ENCODE measurements around the gene NPVF.

Gene NPVF

DNA sequence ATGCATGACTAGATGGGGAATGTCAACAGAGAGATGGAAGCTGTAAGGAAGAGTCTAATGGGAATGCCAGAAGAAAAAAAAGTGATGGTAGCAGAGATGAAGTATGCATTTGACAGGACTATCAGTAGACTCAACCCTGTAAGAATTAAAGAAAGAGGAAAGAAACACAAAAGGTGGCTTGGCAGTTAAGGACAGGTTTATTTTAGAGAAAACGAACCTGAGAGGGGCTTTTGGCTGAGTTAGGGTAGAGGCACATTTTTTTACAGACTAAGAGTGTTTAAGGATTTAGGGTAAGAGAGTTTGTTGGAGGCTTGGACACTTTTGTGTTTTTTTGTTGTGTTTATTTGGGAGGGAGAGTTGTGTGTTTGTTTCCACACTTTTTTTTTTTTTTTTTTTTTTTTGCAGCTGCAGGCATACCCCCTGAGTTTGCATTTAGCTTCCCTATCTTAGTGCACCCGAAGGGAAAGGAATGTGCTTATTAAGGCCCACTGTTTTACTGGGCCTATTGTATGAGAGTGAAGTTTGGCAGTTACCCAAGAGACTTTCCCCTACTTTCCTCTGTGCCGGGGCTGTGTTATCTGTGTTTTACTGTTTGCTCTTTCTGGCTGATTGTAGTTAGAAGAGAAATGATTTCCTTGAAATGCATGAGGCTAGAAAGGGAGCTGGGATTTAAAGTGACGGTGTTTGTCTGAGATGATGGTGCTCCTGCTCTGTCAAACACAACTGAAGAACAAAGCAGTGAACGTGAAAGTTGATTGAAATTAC is 32.0 kb downstream of the NPVF start:
- Mint-ChIP-seq H3K36me3 (no peaks in the 10 kb centered on the region), H3K4me1 (no peaks in the 10 kb centered on the region), H3K9me3 (no peaks in the 10 kb centered on the region), H3K27ac (no peak overlapping the region), H3K27me3 (peaks cover 1% of the 10 kb centered on the region), H3K4me3 (no peak overlapping the region)

GRCh38 chr7:25194036-25194435 is 34.2 kb downstream of the NPVF start:
- no peak overlapping the region for H3K4me3 Mint-ChIP-seq
- H3K27me3 Mint-ChIP-seq = peaks cover 1% of the 10 kb centered on the region
- no peaks in the 10 kb centered on the region for H3K36me3 Mint-ChIP-seq
- no peak overlapping the region for H3K27ac Mint-ChIP-seq
- H3K4me1 Mint-ChIP-seq = no peaks in the 10 kb centered on the region
- H3K9me3 Mint-ChIP-seq = no peaks in the 10 kb centered on the region

DNA sequence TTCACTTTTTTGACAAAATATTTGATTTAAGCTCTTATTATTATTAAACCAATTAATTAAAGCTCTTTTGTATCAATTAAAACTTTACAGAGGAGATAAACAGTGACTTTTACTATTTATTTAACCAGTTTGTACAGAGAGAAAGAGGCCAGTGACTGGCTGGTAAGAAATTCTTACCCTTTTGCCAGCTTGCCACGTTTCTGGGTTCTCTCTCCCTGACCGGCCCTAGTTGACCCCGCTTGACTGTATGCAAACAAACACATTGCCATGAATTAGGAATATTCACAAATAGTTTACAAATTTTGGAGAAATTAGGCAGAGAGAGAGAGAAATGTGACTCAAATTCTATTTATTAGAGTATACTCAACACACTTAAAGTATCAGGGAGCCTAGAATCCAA is 36.2 kb downstream of the NPVF start:
- H3K27me3 Mint-ChIP-seq = peaks cover 1% of the 10 kb centered on the region
- no peaks in the 10 kb centered on the region for H3K4me1 Mint-ChIP-seq
- H3K36me3 Mint-ChIP-seq = no peaks in the 10 kb centered on the region
- no peaks in the 10 kb centered on the region for H3K9me3 Mint-ChIP-seq
- H3K4me3 Mint-ChIP-seq = no peak overlapping the region
- no peak overlapping the region for H3K27ac Mint-ChIP-seq

- no peak overlapping the region for H3K27ac Mint-ChIP-seq
- H3K27me3 Mint-ChIP-seq = peaks cover 1% of the 10 kb centered on the region
- no peaks in the 10 kb centered on the region for H3K36me3 Mint-ChIP-seq
- no peak overlapping the region for H3K4me3 Mint-ChIP-seq
- no peaks in the 10 kb centered on the region for H3K4me1 Mint-ChIP-seq
- H3K9me3 Mint-ChIP-seq = no peaks in the 10 kb centered on the region
Measured at GRCh38 chr7:25189197-25189596, 39.1 kb downstream of the NPVF start.

- Mint-ChIP-seq H3K9me3 (no peaks in the 10 kb centered on the region), H3K27me3 (peaks cover 1% of the 10 kb centered on the region), H3K27ac (no peak overlapping the region), H3K4me1 (no peaks in the 10 kb centered on the region), H3K36me3 (no peaks in the 10 kb centered on the region), H3K4me3 (no peak overlapping the region)
Measured at GRCh38 chr7:25187932-25188331, 40.4 kb downstream of the NPVF start.

GRCh38 chr7:25186436-25186835 is 41.9 kb downstream of the NPVF start:
- H3K9me3 Mint-ChIP-seq = no peaks in the 10 kb centered on the region
- H3K4me3 Mint-ChIP-seq = no peak overlapping the region
- no peak overlapping the region for H3K27ac Mint-ChIP-seq
- no peaks in the 10 kb centered on the region for H3K36me3 Mint-ChIP-seq
- no peaks in the 10 kb centered on the region for H3K27me3 Mint-ChIP-seq
- H3K4me1 Mint-ChIP-seq = peaks cover under 1% of the 10 kb centered on the region

DNA sequence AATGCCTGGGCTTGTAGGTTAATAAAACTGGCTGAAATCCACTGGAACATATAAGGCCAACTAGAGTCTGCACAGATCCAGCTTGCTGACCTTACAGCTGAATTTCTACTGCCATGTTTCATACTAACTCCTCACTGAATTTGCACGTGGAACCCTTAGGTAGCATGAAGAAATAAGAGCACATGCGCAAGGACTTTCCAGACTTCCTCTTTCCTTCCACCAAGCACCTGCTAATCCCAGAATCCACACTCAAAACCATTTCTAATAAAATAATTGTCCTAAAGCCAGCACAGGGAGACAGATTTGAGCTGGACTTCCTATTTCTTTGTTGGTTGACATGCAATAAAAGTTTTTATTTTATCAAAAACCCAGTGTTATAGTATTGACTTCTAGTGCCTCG is 46.8 kb downstream of the NPVF start:
- peaks cover 12% of the 10 kb centered on the region for H3K4me1 Mint-ChIP-seq
- peaks cover 2% of the 10 kb centered on the region for H3K36me3 Mint-ChIP-seq
- no peaks in the 10 kb centered on the region for H3K27me3 Mint-ChIP-seq
- no peaks in the 10 kb centered on the region for H3K9me3 Mint-ChIP-seq
- H3K4me3 Mint-ChIP-seq = peak overlapping the region; percentile 87
- no peak overlapping the region for H3K27ac Mint-ChIP-seq

DNA sequence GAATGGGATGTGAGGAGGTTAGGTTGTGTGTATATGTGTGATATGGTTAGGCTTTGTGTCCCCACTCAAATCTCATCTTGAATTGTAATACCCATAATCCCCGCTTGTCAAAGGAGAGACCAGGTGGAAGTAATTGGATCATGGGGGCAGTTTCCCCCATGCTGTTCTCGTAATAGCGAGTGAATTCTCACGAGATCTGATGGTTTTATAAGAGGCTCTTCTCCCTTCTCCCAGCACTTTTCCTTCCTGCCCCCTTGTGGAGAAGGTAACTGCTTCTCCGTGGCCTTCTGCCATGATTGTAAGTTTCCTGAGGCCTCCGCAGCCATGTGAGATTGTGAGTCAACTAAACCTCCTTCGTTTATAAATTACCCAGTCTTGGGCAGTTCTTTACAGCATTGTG is 47.3 kb downstream of the NPVF start:
- H3K9me3 Mint-ChIP-seq = no peaks in the 10 kb centered on the region
- H3K27me3 Mint-ChIP-seq = no peaks in the 10 kb centered on the region
- peaks cover 12% of the 10 kb centered on the region for H3K4me1 Mint-ChIP-seq
- H3K36me3 Mint-ChIP-seq = peaks cover 2% of the 10 kb centered on the region
- peak overlapping the region; percentile 90 for H3K27ac Mint-ChIP-seq
- peak overlapping the region; percentile 87 for H3K4me3 Mint-ChIP-seq

DNA sequence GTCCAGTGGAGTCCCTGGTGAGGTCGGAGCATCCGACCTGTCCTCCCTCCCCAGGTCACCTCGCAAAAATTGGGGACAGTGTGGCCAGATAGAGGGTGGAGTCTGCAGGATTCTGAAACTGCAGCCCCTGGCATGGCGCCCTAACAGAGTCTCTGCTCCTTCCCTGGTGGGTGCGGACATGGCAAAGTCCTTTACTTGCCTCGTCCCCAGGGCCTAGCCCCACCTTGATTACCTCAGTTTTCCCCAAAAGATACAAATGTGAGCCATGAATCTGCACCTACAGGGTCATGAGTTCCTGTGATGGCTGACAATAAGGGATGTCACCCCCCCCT is 47.7 kb downstream of the NPVF start:
- Mint-ChIP-seq H3K4me1 (peaks cover 12% of the 10 kb centered on the region), H3K9me3 (no peaks in the 10 kb centered on the region), H3K27me3 (no peaks in the 10 kb centered on the region), H3K27ac (peak overlapping the region; percentile 90), H3K36me3 (peaks cover 2% of the 10 kb centered on the region), H3K4me3 (peak overlapping the region; percentile 87)

- H3K4me3 Mint-ChIP-seq = peak overlapping the region; percentile 87
- no peaks in the 10 kb centered on the region for H3K27me3 Mint-ChIP-seq
- H3K36me3 Mint-ChIP-seq = peaks cover 2% of the 10 kb centered on the region
- no peaks in the 10 kb centered on the region for H3K9me3 Mint-ChIP-seq
- H3K4me1 Mint-ChIP-seq = peaks cover 12% of the 10 kb centered on the region
- H3K27ac Mint-ChIP-seq = peak overlapping the region; percentile 91
Measured at GRCh38 chr7:25179771-25180591, 48.3 kb downstream of the NPVF start.

- Mint-ChIP-seq H3K36me3 (peaks cover 2% of the 10 kb centered on the region), H3K27ac (no peak overlapping the region), H3K4me3 (peak overlapping the region; percentile 82)
Measured at GRCh38 chr7:25179325-25179724, 49.0 kb downstream of the NPVF start.

More at GRCh38 chr7:25179325-25179724, 49.0 kb downstream of the NPVF start:
- Mint-ChIP-seq H3K27me3 (no peaks in the 10 kb centered on the region), H3K4me1 (peaks cover 12% of the 10 kb centered on the region), H3K9me3 (no peaks in the 10 kb centered on the region)

Measured in activated naive CD4-positive, alpha-beta T cell treated with anti-CD3 and anti-CD28 coated beads, Interleukin-2, amount 50 U/mL, for 24 hours (primary cell).